Measurements from ENCODE around the gene NANP.
"Not testable (repeated sequence)": the region's sequence is repeated elsewhere in the genome, so short reads cannot be mapped to it uniquely, and the experiment has no call there.

Gene NANP

DNA sequence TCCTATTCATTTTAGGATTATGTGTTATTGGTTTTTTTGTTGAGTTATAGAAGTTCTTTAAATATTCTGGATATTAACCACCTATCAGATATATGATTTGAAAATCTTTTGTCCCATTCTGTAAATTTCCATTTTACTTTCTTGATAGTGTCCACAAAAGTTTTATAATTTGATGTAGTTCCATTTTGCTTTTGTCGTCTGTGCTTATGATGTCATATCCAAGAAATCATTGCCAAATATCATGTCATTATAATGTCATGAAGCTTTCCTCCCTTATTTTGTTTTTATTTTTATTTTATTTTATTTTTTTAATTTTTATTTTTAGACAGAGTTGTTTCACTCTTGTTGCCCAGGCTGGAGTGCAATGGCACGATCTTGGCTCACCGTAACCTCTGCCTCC is 21.0 kb upstream of the NANP start:
- TF ChIP-seq, protein P1, sequence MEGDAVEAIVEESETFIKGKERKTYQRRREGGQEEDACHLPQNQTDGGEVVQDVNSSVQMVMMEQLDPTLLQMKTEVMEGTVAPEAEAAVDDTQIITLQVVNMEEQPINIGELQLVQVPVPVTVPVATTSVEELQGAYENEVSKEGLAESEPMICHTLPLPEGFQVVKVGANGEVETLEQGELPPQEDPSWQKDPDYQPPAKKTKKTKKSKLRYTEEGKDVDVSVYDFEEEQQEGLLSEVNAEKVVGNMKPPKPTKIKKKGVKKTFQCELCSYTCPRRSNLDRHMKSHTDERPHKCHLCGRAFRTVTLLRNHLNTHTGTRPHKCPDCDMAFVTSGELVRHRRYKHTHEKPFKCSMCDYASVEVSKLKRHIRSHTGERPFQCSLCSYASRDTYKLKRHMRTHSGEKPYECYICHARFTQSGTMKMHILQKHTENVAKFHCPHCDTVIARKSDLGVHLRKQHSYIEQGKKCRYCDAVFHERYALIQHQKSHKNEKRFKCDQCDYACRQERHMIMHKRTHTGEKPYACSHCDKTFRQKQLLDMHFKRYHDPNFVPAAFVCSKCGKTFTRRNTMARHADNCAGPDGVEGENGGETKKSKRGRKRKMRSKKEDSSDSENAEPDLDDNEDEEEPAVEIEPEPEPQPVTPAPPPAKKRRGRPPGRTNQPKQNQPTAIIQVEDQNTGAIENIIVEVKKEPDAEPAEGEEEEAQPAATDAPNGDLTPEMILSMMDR (IDR thresholded peaks at IDR 0.05; ENCODE audit: low read depth, low read length, missing control alignments): no peak
- H3K4me3 ChIP-seq (replicated peaks; ENCODE audit: low read depth, low read length): no peak overlapping the region
- DNase-seq (ENCODE audit: extremely low read depth, low read depth): no peak

DNA sequence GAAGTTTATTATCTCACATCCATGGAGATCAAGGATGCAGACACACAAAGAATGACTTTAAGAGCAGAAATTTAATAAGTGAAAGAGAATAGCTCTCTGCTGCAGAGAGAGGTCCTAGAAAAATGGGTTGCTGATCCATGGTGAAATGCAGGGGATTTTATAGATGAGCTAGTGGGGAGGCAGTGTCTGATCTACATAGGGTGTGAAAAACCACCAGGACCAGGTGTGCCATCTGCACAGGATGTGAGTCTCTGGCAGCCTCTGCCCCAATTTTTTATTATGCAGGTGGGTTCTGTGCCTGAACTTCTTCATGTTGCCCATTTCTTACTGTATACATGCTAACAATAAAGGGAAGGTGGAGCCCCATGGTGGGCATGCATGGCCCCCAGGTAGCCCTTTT is 19.9 kb upstream of the NANP start:
- no peak for DNase-seq (ENCODE audit: extremely low read depth, low read depth)
- H3K4me3 ChIP-seq (replicated peaks; ENCODE audit: low read depth, low read length): no peak overlapping the region
- TF ChIP-seq, protein P1 (IDR thresholded peaks at IDR 0.05; ENCODE audit: low read depth, low read length, missing control alignments): no peak

DNA sequence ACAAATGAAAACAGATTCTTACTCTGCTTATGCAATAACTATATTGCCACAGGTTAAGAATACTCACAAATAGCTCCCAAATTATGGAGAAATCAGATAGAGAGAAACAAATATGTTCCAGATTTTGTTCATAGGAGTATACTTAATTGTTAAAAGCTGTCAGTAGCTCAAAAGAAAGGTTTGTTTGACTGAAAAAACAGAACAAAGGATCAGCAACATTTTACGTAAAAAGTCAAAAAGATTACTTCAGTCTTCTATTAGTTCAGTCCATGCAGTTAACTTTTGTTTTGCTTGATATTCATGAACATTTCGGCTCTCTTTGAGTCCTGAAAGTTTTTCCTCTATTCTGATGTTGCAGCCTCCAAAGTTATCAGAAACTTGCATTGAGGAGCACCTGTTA is 13.4 kb upstream of the NANP start:
- no peak for DNase-seq (ENCODE audit: extremely low read depth, low read depth)
- H3K4me3 ChIP-seq (replicated peaks; ENCODE audit: low read depth, low read length): no peak overlapping the region
- TF ChIP-seq, protein P1 (IDR thresholded peaks at IDR 0.05; ENCODE audit: low read depth, low read length, missing control alignments): no peak

DNA sequence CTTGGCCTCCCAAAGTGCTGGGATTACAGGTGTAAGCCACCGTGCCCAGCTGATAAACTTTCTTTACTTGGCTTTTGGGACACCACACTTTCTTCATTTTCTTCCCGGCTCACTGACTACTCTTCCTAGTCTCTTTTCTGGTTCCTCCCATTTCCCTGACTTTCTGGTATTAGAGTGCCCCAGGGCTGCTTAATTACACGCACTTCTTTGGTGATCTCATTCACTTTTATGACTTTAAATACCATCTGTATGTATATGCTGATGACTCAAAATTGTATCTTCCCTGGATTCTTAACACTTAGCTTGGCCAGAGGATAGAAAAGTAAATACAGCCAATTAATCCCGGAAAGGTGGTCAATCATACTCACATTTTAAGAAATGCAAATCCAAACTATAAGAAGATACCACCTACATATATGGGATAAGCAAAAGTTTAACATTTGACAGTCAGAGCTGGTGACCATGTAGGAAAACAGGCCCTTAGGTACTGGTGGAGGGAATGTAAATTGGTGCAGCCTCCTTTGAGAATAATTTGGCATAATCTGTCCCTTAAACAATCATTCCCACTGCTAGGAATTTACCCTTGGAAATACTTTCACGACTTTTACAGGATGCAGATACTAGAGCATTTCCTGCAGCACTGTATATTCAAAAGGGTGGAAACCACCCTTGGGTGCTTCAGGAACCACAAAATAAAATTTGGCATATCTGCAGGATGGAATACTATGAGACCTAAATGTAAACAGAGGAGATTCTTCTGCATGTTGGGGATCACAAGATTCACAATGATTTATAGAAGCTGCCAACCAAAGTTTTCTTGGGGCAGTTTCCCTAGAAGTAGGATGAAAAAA is 9.4 kb upstream of the NANP start:
- TF ChIP-seq, protein P1 (IDR thresholded peaks at IDR 0.05; ENCODE audit: low read depth, low read length, missing control alignments): no peak
- no peak overlapping the region for H3K4me3 ChIP-seq (replicated peaks; ENCODE audit: low read depth, low read length)
- DNase-seq (ENCODE audit: extremely low read depth, low read depth): no peak

DNA sequence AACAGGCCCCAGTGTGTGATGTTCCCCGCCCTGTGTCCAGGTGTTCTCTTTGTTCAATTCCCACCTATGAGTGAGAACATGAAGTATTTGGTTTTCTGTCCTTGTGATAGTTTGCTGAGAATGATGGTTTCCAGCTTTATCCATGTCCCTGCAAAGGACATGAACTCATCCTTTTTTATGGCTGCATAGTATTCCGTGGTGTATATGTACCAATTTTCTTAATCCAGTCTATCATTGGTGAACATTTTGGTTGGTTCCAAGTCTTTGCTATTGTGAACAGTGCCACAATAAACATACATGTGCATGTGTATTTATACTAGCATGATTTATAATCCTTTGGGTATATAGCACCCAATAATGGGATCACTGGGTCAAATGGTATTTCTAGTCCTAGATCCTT is 6.8 kb upstream of the NANP start:
- not testable (repeated sequence) for H3K4me3 ChIP-seq (replicated peaks; ENCODE audit: low read depth, low read length); DNase-seq (ENCODE audit: extremely low read depth, low read depth)

DNA sequence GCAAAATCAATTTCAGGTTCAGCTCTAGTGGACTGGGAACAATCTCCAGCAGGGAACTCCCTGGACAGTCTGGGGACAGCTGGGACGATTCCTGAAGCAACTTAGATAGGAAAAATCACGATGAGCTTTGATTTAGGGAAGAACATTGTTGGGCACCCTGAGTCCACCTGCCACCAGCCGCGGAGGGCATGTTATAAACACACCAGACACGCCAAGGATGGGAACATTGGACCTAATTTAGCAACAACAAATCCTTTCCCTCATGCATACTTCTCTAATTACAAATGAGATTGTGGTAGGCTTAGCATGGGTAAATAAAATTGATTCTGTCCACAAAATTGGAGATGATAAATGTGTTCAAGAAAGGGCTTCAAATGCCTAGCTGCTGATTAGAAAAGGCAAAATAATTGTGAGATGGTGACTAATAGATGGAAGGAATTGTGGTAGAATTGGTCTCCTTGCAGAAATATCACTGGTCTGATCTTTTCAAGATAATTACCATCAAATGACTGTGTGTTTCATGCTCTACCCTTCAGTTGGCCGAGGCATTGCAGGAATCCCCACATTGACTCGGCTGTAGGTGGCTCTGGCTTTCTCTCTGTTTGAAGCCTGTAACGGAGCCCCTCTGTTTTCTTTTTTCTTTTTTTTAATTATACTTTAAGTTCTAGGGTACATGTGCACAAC is 6.1 kb upstream of the NANP start:
- no peak overlapping the region for H3K4me3 ChIP-seq (replicated peaks; ENCODE audit: low read depth, low read length)
- TF ChIP-seq, protein P1 (IDR thresholded peaks at IDR 0.05; ENCODE audit: low read depth, low read length, missing control alignments): no peak

DNA sequence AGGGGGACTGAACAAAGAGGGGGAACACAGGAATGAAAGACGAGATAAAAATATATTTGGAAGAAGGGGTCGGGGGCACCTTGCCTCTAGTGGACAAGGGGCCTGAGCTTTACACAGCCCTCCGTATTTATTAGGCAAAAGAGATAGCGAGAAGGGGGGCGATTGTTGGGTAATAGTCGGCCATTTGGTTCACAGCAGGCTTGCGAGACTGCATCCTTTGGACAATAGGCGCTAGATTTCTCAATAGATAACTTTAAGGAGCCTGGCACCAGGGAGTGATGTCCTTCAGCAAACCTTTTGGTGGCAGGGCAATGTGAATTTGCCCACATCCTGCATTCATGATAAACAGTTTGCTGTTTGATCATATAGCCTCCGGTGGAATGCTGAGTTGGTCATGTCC is 3.0 kb upstream of the NANP start:
- no peak for DNase-seq (ENCODE audit: extremely low read depth, low read depth)
- TF ChIP-seq, protein P1 (IDR thresholded peaks at IDR 0.05; ENCODE audit: low read depth, low read length, missing control alignments): no peak
- H3K4me3 ChIP-seq (replicated peaks; ENCODE audit: low read depth, low read length): no peak overlapping the region

More for the DNA sequence above, 6.1 kb upstream of the NANP start:
- no peak for DNase-seq (ENCODE audit: extremely low read depth, low read depth)

Data from HFF-Myc (cell line).